HG03571 (cell line): ENCODE measurements around the gene SOWAHA.

Experiments used
- ATAC-seq: cut with Tn5 transposase; IDR thresholded peaks from one replicate; pipeline ENCODE4 v1.9.1; 2021; ENCODE audit not compliant: unreplicated experiment

Gene SOWAHA

GRCh38 chr5:132825033-132825833 is 12.1 kb downstream of the SOWAHA start:
- no peak for ATAC-seq

DNA sequence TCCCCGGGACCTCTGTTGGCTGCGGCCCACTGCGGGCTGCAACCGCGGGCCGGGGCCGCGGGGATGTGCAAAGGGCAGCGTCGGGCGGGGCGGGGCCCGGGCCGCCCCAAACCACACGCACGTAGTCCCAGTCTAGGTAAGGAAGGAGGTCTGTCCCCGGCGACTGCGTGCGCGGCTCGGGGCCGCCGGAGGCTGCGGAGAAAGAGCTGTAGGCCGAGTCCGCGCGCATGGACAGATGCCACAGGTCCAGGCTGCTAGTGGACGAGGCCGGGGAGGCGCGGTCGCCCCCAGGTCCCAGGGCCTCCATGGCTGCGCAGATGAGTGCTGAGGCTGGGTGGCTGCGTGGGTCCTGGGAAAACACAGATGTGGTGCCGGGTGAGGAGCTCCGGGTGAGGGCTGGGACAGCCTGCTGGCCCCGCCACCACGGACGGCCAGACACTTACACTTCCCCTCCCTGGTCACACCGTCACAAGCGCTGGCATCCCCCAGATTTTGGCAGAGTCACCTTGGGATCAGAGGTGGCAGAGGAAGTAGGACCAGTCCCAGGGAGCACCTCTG is 12.8 kb downstream of the SOWAHA start:
- ATAC-seq = no peak

- ATAC-seq = no peak
These were observed 13.5 kb downstream of the SOWAHA start for GRCh38 chr5:132826424-132827082.

DNA sequence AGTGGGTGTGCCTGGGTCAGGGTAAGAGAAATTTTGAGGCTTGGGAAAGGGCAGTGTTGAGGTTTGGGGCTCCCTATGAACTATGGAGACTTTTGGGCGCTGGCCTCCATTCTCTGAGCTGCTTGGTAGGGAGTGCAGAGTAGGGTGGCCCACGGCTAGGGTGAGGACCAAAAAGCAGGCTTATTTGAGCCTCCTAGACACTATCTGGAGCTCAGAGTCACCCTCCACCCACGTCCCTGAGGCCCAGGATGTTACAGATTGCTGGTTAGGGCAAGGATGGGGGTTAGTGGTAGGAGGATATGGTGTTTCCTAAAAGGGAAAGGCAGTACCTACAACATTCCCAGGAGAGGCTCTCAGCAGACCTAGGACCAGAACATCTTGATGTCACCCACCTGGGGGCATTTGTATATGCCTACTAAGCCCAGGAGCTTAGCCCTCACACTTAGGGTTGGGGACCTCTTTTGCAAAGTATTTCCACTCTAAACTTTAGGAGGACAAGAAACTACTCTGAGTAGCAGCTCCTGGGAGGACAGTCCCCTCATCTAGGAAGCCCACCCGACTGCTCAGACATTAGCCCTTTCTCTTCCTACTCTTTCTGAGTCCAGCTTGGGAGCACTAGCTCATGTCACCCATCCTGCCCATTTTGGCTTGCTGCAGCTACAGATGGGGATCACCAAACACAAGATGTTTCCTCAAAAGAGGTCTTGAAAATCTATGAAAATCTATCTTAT is 15.0 kb downstream of the SOWAHA start:
- no peak for ATAC-seq

DNA sequence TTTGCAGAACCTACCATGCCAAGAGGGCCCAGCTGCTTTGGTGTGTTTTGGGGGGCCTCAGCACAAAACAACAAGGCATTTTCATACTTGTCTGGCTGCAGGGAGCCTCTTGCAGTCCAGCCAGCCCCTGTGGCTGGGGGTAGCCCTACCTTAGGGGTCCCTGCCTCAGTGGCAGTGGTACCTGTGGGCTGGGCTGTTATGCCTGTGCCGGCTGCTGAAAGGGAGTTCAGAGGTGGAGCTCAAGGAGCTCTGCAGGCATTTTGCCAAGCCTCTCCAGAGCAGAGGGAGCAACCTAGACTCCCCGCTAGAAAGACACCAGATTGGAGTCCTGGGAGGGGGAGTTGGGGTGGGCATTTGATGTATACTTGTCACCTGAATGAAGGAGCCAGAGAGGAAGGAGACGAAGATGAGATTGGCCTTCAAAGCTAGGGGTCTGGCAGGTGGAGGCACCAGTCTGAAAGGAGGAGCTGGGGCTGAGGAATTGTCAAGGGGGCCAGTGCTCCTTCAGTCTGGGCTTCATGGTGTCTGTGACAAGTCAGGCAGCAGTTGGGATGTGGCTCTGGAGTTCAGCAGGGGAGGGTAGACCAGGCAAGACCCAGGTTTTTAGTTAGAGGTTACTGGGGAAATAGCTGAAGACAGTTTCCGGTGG is 15.9 kb downstream of the SOWAHA start:
- ATAC-seq = no peak

DNA sequence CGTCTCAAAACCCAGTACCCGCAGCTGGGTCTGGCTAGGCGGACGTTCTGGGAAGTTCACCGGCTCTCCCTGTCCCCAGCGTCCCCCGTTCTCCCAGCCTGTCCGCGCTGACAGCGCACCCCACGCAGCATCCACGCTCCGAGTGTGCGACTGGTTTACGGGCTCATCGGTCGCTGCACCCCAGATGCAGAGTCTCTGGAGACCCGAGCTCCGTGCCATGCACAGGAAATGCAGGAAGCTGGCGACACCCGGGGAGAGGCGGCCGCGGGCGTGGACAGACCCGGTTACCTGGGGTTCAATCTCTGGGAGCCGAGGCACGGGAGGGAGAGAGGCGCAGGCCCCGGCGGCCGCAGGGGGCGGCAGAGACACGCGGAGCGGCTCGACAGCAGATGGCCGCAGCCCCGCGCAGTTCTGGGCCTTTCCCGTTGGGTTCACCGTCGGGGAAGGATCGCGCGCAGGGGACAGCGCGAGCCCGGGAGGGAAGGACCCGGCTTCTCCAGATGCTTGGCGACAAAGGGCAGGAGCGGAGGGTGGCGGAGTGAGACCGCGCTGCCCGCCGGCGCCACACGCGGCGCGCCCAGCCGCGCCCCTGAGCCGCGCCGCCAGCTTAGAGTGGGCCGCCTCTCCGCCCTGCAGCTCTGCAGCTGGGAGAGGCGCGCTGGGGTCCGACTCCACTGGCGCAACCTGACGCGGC is 16.8 kb downstream of the SOWAHA start:
- peak; percentile 71 for ATAC-seq

DNA sequence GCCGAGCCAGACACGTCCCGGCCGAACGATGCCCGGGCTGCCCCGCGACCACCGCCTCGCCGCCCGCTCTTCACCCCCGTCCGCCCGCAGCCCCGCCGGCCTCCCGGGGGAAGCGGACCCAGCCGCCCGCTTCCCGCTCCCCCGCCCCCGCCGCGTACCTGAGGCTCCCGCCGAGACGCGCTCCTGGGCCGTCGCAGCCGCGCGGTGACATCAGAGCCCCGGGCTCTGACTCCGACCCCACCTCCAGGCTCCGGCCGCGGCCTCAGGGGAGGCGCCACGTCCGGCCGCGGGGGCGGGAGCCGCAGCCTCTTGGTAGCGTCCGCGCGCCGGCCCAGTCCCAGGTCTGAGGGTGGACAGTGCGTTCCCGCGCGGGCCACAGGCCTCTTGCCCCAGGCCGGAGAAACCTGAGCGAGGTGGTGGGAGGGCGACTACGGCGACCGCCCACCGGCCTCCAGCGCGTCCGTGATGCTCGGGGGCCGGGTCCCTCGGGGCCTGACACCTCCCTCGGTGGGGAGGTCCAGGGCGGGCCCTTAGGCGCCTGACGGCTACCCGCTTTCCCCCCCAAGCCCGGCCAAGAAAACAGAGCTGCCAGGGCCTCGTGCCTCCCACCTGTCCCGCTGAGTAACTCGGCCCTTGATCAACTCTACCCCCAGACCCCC is 17.5 kb downstream of the SOWAHA start, which contains the start of gene SHROOM1:
SHROOM1 (minus strand) TSS at position 212 of the 659 bp plus-strand sequence. CDS start 4,507 bp downstream, outside the sequence.
- ATAC-seq = peak; percentile 66

GRCh38 chr5:132831095-132831860 is 18.2 kb downstream of the SOWAHA start:
- ATAC-seq = no peak

DNA sequence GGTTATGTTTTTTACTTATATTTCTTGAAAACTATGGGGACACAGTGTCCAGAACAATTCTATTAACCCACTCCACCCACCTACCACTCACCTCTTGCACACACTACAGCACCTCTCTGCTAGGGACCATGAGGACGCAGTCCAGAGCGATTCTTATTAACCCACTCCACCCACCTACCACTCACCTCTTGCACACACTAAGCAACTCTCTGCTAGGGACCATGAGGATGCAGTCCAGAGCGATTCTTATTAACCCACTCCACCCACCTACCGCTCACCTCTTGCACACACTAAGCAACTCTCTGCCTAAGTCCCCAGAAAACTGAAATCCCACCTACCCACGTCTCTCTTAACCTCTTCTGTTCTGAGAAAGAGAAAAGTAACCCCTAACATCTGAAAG is 19.5 kb downstream of the SOWAHA start:
- no peak for ATAC-seq

- ATAC-seq = no peak
These were observed 21.0 kb downstream of the SOWAHA start for GRCh38 chr5:132834057-132834456.

GRCh38 chr5:132836852-132837251 is 23.8 kb downstream of the SOWAHA start:
- no peak for ATAC-seq

DNA sequence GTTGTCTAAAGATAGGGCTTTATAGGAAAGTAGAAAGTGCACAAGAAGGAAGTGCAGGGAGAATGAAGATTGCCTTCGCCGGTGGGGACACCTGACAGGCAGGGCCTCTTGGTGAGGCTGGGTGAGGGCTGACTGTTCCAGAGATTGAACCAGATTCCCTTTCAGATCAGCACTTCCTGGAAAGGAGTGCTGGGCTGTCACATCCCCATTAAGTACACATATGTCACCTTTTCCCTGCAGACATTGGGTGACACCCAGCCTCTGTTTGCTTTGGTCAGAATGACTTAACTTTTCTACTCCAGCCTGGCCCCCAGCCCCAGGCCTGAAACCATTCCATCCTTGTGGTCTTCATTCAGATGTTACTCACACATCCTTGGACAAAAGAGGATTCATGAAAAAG is 24.8 kb downstream of the SOWAHA start:
- no peak for ATAC-seq

DNA sequence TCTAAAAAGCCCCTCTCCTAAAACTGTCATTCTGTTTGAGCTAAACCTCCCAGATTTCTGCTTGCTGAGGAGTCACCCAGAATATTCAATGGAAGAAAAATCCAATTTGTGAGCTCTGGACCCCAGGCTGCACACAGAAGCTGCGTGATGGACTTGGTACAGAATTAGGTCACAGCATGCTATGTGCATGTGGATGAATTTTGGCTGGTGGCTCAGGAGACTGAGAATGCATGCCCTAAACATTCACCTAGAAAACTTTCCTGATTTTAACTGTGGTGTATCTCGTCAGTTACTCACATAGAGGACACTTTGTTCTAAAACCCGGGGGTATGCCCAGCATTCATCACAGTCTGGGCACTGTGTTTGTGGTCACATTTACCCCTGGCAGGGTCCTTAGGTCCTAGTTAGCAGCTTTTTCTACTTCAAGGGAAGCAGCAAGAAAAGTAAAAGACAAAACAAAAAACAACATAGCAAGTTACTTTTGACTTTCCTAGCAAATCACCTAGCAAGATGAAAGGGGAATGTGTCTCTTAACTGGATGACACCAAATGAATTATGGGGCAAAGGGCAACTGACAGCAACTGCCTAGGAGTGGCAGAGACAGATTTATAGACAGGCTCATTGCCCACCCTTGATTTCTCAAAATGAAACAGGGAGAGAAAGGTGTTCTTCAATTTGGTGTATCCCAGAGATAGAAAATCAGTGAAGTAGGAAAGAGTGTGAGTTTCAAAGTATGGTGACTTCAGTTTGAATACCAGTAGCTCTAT is 25.6 kb downstream of the SOWAHA start:
- ATAC-seq = no peak

DNA sequence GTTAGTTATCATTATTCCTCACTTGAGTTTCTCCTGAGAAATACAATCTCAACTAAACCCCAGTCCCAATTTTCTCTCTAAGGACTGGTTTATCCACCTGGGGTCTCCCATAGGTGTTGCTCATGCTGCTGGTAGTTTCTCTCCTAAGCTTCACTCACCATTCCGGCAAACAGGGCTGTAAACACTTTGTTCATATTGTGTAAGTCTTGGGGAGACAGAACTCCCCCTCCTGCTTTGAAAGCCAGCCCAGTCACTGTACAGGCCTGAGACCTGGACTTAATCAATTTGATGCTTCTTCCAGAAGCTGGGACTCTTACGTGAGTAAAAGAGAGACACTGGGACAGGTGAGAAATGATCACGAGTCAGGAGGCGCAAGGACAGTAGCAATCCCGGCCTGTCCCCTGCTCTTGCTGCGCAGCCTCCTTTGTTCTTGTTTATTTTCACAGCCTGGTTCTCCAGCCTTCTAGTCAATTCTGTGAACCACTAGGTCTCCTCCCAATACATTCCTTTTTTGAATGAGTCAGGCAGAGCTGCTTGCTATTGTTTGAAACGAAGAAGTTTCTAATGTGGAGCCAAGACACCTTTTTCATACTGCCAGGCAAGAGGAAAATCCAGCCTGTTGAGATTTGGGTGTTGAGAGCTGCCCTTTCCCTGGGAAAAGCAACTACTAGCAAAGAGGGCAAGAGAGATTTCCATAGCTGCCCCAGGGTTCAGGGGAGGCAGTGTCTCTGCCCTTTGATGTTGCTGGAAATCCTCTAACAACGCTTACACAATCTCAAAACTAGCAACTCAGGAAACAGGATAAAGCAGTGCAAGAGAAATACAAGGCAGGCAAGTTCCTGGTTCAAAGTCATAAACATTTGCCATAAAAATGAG is 26.6 kb downstream of the SOWAHA start:
- ATAC-seq = no peak

- ATAC-seq = no peak
These were observed 27.2 kb downstream of the SOWAHA start for GRCh38 chr5:132840313-132840712.

- ATAC-seq = no peak
These were observed 27.8 kb downstream of the SOWAHA start for GRCh38 chr5:132840896-132841295.

GRCh38 chr5:132841305-132841704 is 28.2 kb downstream of the SOWAHA start:
- no peak for ATAC-seq
